GM12878 (cell line): ENCODE results near the gene NEDD8.
A peak's percentile ranks its signal among the peaks of the same experiment; 100 is the strongest.

Experiments
- CREM ChIP-seq: IDR thresholded peaks from 2 replicates; pipeline ENCODE4 v1.6.1; 2014; ENCODE audit warnings: antibody characterized with exemption, low read depth
- EZH2 ChIP-seq: IDR thresholded peaks from 2 replicates; pipeline ENCODE4 v1.6.1; 2012; ENCODE audit warnings: low read depth, mild to moderate bottlenecking, control low read depth, inconsistent platforms, low read length, borderline replicate concordance; ENCODE audit not compliant: control insufficient read depth
- GATAD2B ChIP-seq: fragments of 450-650 bp; conservative IDR thresholded peaks from 2 replicates; pipeline ENCODE4 v1.6.1; 2017; ENCODE audit warnings: low read depth, mild to moderate bottlenecking, moderate library complexity
- MYC ChIP-seq: IDR thresholded peaks from 2 replicates; pipeline ENCODE4 v1.6.1; 2011; ENCODE audit warnings: mild to moderate bottlenecking, low read length, moderate library complexity, inconsistent platforms; ENCODE audit not compliant: insufficient read depth, insufficient replicate concordance, insufficient read length, severe bottlenecking
- POLR2A ChIP-seq: IDR thresholded peaks from 2 replicates; pipeline ENCODE4 v1.6.1; 2011; ENCODE audit warnings: low read depth, mild to moderate bottlenecking, low read length
- SMC3 ChIP-seq: IDR thresholded peaks from 2 replicates; pipeline ENCODE4 v1.6.1; 2011; ENCODE audit warnings: low read length, improper control_type of control experiment, borderline replicate concordance
- ZNF217 ChIP-seq: fragments of 450-650 bp; IDR thresholded peaks from 2 replicates; pipeline ENCODE4 v1.6.1; 2017; ENCODE audit warnings: antibody characterized with exemption, mild to moderate bottlenecking
- TF ChIP-seq, protein P1 (sequence below): IDR thresholded peaks from 2 replicates; pipeline ENCODE4 v1.6.1; 2012; ENCODE audit warnings: improper control_type of control experiment, low read depth, low read length; ENCODE audit not compliant: insufficient replicate concordance
- TF ChIP-seq, protein P2 (sequence below), 3 experiments: IDR thresholded peaks in 2 of 3; conservative IDR thresholded peaks in 1 of 3; 2 replicates each; pipeline ENCODE4 v1.5.1; 2011; ENCODE audit warnings: low read depth in 3 of 3, low read length in 3 of 3, mild to moderate bottlenecking in 3 of 3, control low read depth in 2 of 3, moderate library complexity in 2 of 3, inconsistent platforms in 1 of 3, mixed read lengths in 1 of 3; ENCODE audit not compliant: control insufficient read depth in 2 of 3, insufficient read depth in 1 of 3; ENCODE audit errors: extremely low read depth in 1 of 3
- TF ChIP-seq, protein P3 (sequence below): IDR thresholded peaks from 2 replicates; pipeline ENCODE4 v1.6.1; 2012; ENCODE audit warnings: low read length, inconsistent platforms

DNA sequence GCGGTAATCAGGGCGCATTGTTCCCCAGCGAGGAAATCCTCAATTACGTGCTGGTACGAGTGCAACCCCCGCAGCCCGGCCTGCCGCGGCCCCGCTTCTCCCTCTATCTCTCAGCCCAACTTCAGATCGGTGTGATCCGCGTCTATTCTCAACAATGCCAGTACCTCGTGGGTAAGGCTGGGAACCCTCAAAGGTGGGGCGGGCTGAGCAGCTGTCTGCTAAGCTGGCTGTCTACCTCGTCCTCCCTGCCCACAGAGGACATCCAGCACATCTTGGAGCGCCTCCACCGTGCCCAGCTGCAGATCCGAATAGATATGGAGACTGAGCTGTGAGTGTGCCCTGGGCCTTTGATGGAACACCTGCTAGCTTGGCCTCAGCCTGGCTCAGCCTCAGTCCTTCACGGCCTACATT, 59.3 kb downstream of the NEDD8 start:
- no peak for TF ChIP-seq CREM
- peak; percentile 42 for TF ChIP-seq POLR2A
- TF ChIP-seq, protein P1, sequence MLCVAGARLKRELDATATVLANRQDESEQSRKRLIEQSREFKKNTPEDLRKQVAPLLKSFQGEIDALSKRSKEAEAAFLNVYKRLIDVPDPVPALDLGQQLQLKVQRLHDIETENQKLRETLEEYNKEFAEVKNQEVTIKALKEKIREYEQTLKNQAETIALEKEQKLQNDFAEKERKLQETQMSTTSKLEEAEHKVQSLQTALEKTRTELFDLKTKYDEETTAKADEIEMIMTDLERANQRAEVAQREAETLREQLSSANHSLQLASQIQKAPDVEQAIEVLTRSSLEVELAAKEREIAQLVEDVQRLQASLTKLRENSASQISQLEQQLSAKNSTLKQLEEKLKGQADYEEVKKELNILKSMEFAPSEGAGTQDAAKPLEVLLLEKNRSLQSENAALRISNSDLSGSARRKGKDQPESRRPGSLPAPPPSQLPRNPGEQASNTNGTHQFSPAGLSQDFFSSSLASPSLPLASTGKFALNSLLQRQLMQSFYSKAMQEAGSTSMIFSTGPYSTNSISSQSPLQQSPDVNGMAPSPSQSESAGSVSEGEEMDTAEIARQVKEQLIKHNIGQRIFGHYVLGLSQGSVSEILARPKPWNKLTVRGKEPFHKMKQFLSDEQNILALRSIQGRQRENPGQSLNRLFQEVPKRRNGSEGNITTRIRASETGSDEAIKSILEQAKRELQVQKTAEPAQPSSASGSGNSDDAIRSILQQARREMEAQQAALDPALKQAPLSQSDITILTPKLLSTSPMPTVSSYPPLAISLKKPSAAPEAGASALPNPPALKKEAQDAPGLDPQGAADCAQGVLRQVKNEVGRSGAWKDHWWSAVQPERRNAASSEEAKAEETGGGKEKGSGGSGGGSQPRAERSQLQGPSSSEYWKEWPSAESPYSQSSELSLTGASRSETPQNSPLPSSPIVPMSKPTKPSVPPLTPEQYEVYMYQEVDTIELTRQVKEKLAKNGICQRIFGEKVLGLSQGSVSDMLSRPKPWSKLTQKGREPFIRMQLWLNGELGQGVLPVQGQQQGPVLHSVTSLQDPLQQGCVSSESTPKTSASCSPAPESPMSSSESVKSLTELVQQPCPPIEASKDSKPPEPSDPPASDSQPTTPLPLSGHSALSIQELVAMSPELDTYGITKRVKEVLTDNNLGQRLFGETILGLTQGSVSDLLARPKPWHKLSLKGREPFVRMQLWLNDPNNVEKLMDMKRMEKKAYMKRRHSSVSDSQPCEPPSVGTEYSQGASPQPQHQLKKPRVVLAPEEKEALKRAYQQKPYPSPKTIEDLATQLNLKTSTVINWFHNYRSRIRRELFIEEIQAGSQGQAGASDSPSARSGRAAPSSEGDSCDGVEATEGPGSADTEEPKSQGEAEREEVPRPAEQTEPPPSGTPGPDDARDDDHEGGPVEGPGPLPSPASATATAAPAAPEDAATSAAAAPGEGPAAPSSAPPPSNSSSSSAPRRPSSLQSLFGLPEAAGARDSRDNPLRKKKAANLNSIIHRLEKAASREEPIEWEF = no peak
- TF ChIP-seq, protein P2, sequence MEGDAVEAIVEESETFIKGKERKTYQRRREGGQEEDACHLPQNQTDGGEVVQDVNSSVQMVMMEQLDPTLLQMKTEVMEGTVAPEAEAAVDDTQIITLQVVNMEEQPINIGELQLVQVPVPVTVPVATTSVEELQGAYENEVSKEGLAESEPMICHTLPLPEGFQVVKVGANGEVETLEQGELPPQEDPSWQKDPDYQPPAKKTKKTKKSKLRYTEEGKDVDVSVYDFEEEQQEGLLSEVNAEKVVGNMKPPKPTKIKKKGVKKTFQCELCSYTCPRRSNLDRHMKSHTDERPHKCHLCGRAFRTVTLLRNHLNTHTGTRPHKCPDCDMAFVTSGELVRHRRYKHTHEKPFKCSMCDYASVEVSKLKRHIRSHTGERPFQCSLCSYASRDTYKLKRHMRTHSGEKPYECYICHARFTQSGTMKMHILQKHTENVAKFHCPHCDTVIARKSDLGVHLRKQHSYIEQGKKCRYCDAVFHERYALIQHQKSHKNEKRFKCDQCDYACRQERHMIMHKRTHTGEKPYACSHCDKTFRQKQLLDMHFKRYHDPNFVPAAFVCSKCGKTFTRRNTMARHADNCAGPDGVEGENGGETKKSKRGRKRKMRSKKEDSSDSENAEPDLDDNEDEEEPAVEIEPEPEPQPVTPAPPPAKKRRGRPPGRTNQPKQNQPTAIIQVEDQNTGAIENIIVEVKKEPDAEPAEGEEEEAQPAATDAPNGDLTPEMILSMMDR (IDR thresholded peaks at IDR 0.05 in 2 of 3, conservative IDR thresholded peaks at IDR 0.05 in 1 of 3; ENCODE audit: control insufficient read depth in 2 of 3, extremely low read depth in 1 of 3, insufficient read depth in 1 of 3, low read depth in 3 of 3, low read length in 3 of 3) = no peak
- no peak for TF ChIP-seq EZH2
- TF ChIP-seq GATAD2B = no peak
- no peak for TF ChIP-seq ZNF217
- no peak for TF ChIP-seq SMC3
- TF ChIP-seq, protein P3, sequence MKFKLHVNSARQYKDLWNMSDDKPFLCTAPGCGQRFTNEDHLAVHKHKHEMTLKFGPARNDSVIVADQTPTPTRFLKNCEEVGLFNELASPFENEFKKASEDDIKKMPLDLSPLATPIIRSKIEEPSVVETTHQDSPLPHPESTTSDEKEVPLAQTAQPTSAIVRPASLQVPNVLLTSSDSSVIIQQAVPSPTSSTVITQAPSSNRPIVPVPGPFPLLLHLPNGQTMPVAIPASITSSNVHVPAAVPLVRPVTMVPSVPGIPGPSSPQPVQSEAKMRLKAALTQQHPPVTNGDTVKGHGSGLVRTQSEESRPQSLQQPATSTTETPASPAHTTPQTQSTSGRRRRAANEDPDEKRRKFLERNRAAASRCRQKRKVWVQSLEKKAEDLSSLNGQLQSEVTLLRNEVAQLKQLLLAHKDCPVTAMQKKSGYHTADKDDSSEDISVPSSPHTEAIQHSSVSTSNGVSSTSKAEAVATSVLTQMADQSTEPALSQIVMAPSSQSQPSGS = no peak
- no peak for TF ChIP-seq MYC
